Measurements from ENCODE around the gene DCXR.

GRCh38 chr17:81996232-81996756 is 41.2 kb downstream of the DCXR start:
- TF ChIP-seq CTCF (IDR thresholded peaks at IDR 0.05 in 2 of 3, conservative IDR thresholded peaks at IDR 0.05 in 1 of 3; ENCODE audit: borderline replicate concordance in 1 of 3, insufficient read depth in 1 of 3, low read depth in 2 of 3, low read length in 2 of 3) (no peak), YY1 (IDR thresholded peaks at IDR 0.05; ENCODE audit: extremely low read depth, insufficient replicate concordance, low read depth, low read length) (no peak), POLR2AphosphoS5 (IDR thresholded peaks at IDR 0.05; ENCODE audit: low read depth, low read length) (no peak), ZFX (IDR thresholded peaks at IDR 0.05) (no peak), REST (IDR thresholded peaks at IDR 0.05; ENCODE audit: low read depth) (no peak), MAX (IDR thresholded peaks at IDR 0.05) (no peak), EZH2 (IDR thresholded peaks at IDR 0.05) (no peak), ATF3 (IDR thresholded peaks at IDR 0.05) (no peak), POLR2A (IDR thresholded peaks at IDR 0.05; ENCODE audit: borderline replicate concordance, extremely low read depth, insufficient read depth, insufficient read length) (no peak), EZH2phosphoT487 (IDR thresholded peaks at IDR 0.05; ENCODE audit: borderline replicate concordance) (no peak), SRF (IDR thresholded peaks at IDR 0.05; ENCODE audit: low read depth) (no peak), CEBPB (IDR thresholded peaks at IDR 0.05; ENCODE audit: low read depth) (no peak)
